ENCODE data around the gene THRA.

Gene THRA

GRCh38 chr17:40031706-40032105 lies 31.1 kb upstream of the THRA start:
- no peak for DNase-seq (ENCODE audit: low spot score)
- TF ChIP-seq CTCF (IDR thresholded peaks at IDR 0.05; ENCODE audit: extremely low read depth, missing control alignments): no peak

- no peak for TF ChIP-seq CTCF (IDR thresholded peaks at IDR 0.05; ENCODE audit: extremely low read depth, missing control alignments)
- DNase-seq (ENCODE audit: low spot score): no peak
Observed at GRCh38 chr17:40032322-40033320, 30.1 kb upstream of the THRA start.

- TF ChIP-seq CTCF (IDR thresholded peaks at IDR 0.05; ENCODE audit: extremely low read depth, missing control alignments): no peak
- DNase-seq (ENCODE audit: low spot score): no peak
Observed at GRCh38 chr17:40033339-40033738, 29.4 kb upstream of the THRA start.

- TF ChIP-seq CTCF (IDR thresholded peaks at IDR 0.05; ENCODE audit: extremely low read depth, missing control alignments): no peak
- DNase-seq (ENCODE audit: low spot score): no peak
Observed at GRCh38 chr17:40034426-40035161, 28.2 kb upstream of the THRA start.

GRCh38 chr17:40035162-40035559 lies 27.6 kb upstream of the THRA start:
- DNase-seq (ENCODE audit: low spot score): no peak
- TF ChIP-seq CTCF (IDR thresholded peaks at IDR 0.05; ENCODE audit: extremely low read depth, missing control alignments): no peak

GRCh38 chr17:40038882-40039513 lies 23.8 kb upstream of the THRA start:
- TF ChIP-seq CTCF (IDR thresholded peaks at IDR 0.05; ENCODE audit: extremely low read depth, missing control alignments): peak; percentile 22
- DNase-seq (ENCODE audit: low spot score): no peak
